ENCODE measurements around the gene IGF2BP2. TPM values are rescaled to one million over a fixed set of nuclear protein-coding genes. Genes with fewer than 3 reads are reported as not detected.

IGF2BP2 gene
- total and polyA plus RNA-seq, 2 of the 8 experiments (the other 6 are each of a cell fraction or from before 2014, with no cell fraction given): 7.4 to 121 TPM

- TF ChIP-seq, protein P1, sequence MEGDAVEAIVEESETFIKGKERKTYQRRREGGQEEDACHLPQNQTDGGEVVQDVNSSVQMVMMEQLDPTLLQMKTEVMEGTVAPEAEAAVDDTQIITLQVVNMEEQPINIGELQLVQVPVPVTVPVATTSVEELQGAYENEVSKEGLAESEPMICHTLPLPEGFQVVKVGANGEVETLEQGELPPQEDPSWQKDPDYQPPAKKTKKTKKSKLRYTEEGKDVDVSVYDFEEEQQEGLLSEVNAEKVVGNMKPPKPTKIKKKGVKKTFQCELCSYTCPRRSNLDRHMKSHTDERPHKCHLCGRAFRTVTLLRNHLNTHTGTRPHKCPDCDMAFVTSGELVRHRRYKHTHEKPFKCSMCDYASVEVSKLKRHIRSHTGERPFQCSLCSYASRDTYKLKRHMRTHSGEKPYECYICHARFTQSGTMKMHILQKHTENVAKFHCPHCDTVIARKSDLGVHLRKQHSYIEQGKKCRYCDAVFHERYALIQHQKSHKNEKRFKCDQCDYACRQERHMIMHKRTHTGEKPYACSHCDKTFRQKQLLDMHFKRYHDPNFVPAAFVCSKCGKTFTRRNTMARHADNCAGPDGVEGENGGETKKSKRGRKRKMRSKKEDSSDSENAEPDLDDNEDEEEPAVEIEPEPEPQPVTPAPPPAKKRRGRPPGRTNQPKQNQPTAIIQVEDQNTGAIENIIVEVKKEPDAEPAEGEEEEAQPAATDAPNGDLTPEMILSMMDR (IDR thresholded peaks at IDR 0.05; ENCODE audit: control extremely low read depth in 1 of 3, insufficient read depth in 1 of 3, low read depth in 1 of 3, low read length in 3 of 3): no peak
- TF ChIP-seq SP1 (IDR thresholded peaks at IDR 0.05; ENCODE audit: low read depth, low read length): no peak
- no peak for TF ChIP-seq NANOG (IDR thresholded peaks at IDR 0.05; ENCODE audit: insufficient read depth, low read depth, low read length, poor library complexity, severe bottlenecking)
- no peak for TF ChIP-seq GTF2F1 (IDR thresholded peaks at IDR 0.05; ENCODE audit: borderline replicate concordance, low read depth, low read length)
These were observed 3.7 kb downstream of the IGF2BP2 start (continued) for GRCh38 chr3:185820973-185821758.

Data from H1 (cell line).